HG03571 (cell line): ENCODE results near the gene GP5.

Source experiments
- ATAC-seq: cut with Tn5 transposase; IDR thresholded peaks from one replicate; pipeline ENCODE4 v1.9.1; 2021; ENCODE audit not compliant: unreplicated experiment

Gene GP5

GRCh38 chr3:194379231-194379630 is 19.8 kb downstream of the GP5 start:
- ATAC-seq = no peak

GRCh38 chr3:194377708-194378107 is 21.4 kb downstream of the GP5 start:
- no peak for ATAC-seq

- ATAC-seq = no peak
Measured at GRCh38 chr3:194376241-194376560, 22.9 kb downstream of the GP5 start.

DNA sequence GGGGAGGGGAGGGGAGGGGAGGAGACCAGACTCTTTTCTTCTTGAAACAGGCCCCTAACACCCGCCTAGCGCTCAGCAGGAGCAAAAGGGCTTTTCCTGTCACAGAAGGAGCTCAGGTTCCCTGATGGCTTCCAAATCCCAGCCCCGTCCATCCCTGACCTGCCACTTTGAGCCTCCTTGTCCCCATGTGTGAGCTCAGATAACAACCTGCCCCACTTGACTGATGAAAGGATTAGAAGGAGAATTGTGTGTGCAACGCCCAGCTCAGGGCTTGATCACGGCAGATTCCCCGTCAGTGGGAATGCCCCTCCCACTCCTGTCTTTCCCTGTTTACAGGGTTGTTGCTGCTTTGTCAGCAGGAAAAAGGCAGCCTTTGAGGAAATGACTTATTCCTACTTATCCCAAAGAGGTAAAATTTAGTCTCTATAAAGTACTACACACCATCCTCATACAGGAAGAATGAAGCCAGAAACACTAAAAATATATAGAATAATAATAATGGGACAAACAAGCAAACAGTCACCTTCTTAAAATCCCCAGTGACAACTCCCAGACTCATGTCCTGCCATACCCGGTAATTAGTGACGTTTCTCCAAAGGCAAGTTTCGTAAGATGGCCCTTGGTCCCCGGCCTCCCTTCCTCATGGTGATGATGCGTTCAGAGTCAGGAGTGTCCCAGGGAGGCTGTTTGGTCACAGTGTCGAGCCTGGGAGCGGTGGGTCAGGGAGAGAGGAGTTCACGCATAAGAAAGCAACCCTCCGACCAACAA is 23.4 kb downstream of the GP5 start:
- no peak for ATAC-seq

GRCh38 chr3:194374935-194375334 is 24.1 kb downstream of the GP5 start:
- no peak for ATAC-seq

DNA sequence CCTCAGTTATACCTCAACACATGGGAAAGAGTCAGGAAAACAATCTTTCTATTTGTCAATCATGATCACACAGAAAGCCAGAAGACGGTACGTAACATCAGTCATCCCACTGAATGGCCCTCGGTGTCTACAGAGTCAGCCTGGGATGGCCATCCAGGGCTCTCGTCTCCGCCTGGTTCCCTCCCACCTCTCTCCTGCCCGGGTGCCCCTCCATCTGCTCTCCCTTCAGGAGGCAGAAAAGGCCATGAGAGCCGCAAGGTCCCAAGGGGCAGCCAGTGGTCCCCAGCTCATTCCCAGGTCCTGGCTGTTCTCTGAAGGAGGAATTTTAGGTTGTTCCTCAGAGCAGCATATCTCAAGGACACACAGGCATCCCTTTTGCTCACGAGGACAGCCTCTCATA is 25.2 kb downstream of the GP5 start:
- no peak for ATAC-seq

- no peak for ATAC-seq
Measured at GRCh38 chr3:194373028-194373427, 26.0 kb downstream of the GP5 start.

GRCh38 chr3:194370753-194371152 is 28.3 kb downstream of the GP5 start:
- no peak for ATAC-seq

DNA sequence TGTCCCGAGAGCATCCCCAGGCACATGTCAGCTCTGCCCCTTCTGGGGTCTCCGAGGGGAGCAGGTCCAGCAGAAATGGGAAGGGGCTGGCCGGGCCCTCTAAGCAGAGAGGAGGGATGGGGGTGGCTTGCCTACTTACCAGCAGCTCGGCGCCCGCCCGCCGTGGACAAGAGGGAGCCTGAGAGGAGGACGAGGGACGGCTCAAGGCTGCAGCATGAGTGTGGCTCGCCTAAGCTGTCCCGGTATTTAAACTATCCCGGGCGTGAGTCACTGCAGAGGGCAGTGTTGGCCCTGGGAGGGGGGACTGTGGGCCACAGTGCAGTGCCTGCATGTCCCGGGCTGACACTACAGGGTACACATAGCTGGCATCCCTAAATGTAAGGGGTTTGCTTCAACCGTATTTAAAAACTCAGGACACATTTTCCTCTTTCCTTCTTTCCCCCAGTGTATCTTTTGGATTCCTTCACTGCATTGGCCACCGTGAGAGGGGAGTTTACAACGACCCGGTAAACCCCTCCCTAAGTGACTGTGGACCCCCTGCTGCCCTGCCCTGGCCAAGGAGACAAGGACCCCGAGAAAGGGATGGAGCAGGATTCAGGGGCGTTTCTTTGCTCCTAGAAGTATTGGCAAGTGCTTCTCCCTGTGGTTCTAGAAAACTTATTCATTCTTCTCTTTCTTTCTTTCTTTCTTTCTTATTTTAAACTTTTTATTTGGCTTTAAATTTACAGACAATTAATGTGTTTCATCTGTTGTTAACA is 29.4 kb downstream of the GP5 start, which contains the start of gene LRRC15:
Gene LRRC15, minus strand, starts transcription at position 222 of the 758 bp plus-strand sequence. CDS start 8,700 bp downstream, outside the sequence.
- ATAC-seq = no peak

DNA sequence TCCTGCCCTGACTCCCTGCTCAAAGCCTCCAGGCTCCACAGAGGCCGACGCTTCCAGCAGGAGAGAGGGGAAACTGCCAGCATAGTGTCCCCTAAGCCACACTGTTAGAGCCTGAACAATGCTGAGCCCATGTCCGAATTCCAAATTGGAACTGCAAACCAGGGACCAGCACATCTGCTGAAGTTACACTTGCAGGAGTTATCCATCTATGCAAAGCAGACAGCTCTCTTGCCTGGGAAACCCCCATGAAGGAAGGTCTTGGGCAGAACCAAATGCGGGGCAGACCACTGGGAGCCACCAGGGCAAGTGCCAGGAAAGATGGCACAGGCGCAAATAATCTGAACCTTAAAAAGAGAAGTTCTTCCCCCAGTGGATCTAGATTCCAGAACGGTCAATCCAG is 30.1 kb downstream of the GP5 start:
- no peak for ATAC-seq

- ATAC-seq = no peak
Measured at GRCh38 chr3:194367992-194368841, 30.8 kb downstream of the GP5 start.

GRCh38 chr3:194365978-194366490 is 33.0 kb downstream of the GP5 start:
- no peak for ATAC-seq

DNA sequence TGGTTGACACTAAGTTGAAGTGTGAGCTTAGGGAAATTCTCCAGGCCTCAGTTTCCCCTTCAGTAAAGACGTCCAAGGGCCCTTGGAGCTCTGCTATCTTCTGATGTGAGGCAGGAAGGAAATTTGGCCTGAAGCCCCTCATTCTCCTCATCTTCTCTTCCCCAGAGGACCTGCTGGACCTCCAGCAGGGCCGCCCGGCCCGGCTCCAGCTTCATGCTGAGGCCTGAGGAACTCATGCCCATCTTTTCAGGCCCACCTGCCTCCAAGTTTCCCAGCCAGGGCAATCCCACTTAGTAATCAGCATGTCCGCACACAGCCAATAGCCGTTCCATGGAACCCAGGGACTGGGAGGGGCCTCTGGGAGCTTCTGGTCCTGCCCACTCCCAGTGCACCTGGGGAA is 33.5 kb downstream of the GP5 start:
- no peak for ATAC-seq

DNA sequence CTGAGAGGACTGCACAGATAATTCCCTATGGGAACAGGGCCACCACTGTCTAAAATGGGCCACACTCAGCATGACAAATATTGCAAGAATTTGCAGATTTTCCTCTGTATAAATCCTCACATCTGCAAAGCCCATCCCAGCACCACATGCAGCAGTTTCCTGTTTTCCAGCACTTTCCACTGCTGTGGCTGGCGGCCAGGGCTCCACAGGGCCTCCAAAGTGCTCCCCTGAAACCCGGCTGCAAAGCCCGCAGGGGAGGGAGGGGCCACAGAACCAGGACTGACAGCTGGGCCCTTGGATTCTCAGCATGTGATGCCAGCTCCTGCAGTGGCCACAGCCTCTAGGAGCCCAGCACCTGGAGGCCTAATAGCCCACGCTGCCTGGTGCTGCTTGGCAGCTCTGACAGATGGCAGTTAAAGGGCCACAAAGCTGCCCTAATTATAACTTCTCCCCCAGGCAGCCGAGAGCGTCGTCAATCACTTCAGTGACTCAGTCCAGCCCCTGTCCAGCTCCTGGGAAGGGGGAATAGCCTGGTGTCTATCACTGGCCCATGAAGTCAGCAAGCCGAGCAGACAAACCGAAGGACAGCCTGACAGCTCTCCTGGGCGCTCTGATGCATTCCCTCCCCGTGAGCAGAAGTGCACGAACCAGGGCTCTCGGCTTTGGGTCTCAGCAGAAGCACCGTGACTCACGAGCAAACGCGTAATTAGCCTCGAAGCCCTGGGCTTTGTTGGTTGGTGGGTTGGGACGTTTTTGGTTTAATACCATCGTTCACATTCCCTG is 34.2 kb downstream of the GP5 start:
- no peak for ATAC-seq

GRCh38 chr3:194364314-194364651 is 34.8 kb downstream of the GP5 start:
- no peak for ATAC-seq

GRCh38 chr3:194360568-194360967 is 38.5 kb downstream of the GP5 start:
- no peak for ATAC-seq

DNA sequence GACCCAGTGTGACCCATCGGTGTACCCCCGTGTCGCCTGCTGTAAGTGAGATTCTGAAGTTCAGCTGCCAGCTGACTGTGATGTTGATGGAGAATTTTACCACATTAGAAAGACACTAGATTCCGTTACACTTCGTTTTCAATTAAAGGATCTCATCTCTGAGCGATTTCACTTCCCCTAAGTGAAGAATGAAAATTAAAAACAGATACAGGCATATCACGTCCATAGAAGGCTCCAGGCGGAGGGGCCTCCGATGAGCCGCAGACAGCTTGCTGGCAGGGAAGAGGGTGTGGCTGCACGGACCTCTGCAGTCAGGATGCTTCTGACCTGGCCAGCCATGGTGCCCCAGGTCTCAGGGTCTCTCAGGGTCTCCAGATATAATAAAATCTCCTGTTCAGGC is 41.4 kb downstream of the GP5 start:
- no peak for ATAC-seq

DNA sequence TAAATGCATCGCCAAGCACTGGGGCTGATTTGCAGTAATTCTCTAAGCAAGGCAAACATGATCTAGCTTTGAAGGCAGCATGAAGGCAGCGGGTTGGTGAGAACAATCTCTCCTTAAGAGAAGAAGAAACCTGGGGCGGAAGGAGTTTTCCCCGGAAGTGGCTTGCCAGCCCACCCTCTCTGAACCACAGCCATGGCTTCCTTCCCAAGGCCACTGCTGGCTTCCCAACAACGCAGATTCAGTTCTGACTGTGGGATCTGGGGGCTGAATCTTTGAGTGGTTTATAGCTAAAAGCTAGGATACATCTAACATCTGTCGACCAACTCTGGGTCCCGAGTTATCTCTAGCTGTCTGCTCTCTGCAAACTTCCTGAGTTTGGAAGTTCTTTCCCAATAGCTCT is 43.7 kb downstream of the GP5 start:
- ATAC-seq = no peak

- no peak for ATAC-seq
Measured at GRCh38 chr3:194354315-194354714, 44.8 kb downstream of the GP5 start.

DNA sequence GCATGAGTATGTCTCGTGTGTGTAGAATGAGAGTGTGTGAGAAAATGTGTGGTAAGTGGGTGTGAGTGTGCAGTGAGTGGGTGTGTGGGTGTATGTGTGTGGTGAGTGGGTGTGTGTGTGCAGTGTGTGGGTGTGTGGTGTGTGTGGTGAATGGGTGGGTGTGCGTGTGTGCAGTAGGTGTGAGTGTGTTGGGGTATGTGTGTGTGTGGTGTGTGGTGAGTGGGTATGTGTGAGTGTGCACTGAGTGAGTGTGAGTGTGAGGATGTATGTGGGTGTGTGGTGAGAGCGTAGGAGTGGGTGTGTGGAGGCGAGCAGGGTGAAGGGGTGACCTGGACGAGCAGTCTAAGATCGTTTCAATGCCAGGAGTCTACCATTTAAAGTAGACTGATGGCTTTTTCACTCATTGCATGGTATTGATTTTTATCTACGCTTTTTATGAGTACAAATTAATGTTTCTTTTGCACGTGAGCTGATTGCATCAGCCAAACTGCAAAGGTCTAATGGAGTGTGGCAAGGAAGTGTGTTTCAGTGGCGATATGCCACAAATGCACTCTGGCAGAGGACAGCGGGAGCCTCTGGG is 46.3 kb downstream of the GP5 start:
- ATAC-seq = no peak
